Measurements from ENCODE around the gene CFAP97D2. TPM values are rescaled to one million over a fixed set of nuclear protein-coding genes. Genes with fewer than 3 reads are reported as not detected.
"Not testable (repeated sequence)": the region's sequence is repeated elsewhere in the genome, so short reads cannot be mapped to it uniquely, and the experiment has no call there.

CFAP97D2 gene
- total and polyA plus RNA-seq, 2 donors (not counting 3 experiments of a cell fraction or from before 2014, with no cell fraction given) = not detected

- H4K20me1 ChIP-seq (replicated peaks; ENCODE audit: control insufficient read depth, extremely low read depth, insufficient read depth, low read length); intact Hi-C loops (cut with micrococcal nuclease); H3K9me3 ChIP-seq (replicated peaks; ENCODE audit: control insufficient read depth, insufficient read depth, low read length); H3K4me2 ChIP-seq (ENCODE audit: insufficient read depth, low read length); H3K27me3 ChIP-seq (ENCODE audit: control insufficient read depth in 2 of 2, insufficient read depth in 2 of 2, low read length in 2 of 2); H3K36me3 ChIP-seq (ENCODE audit: control insufficient read depth in 2 of 2, extremely low read depth in 1 of 2, insufficient read depth in 2 of 2, low read length in 2 of 2); CTCF ChIA-PET; H3K9me1 ChIP-seq (replicated peaks; ENCODE audit: control insufficient read depth, extremely low read depth, insufficient read depth, low read length); FAIRE-seq; dilution Hi-C loops (cut with MboI; ENCODE audit: extremely low pct_ligation_motif_present, low sequenced_read_pairs); H2AFZ ChIP-seq (ENCODE audit: low read depth, low read length); BruUV-seq (replicated peaks); POLR2A ChIA-PET; DNase-seq (ENCODE audit: low read depth, low spot score); H3K9ac ChIP-seq (replicated peaks; ENCODE audit: extremely low read depth, insufficient read depth, low read length); H3K4me3 ChIP-seq (replicated peaks in 1 of 3; ENCODE audit: insufficient read depth in 1 of 3, low read depth in 1 of 3, low read length in 3 of 3); H3K27ac ChIP-seq (ENCODE audit: insufficient read depth, low read depth, low read length): not testable (repeated sequence)
- Histone ChIP-seq H3K79me2 (ENCODE audit: control insufficient read depth, insufficient read depth, low read length) (peaks cover 35% of the 10 kb centered on the region), H3K4me1 (ENCODE audit: control insufficient read depth, extremely low read depth, insufficient read depth, low read length) (peaks cover 32% of the 10 kb centered on the region)
Observed at GRCh38 chr13:114133126-114133525, 45.9 kb upstream of the CFAP97D2 start.

GRCh38 chr13:114133552-114133951, 45.5 kb upstream of the CFAP97D2 start:
- H3K27ac ChIP-seq (ENCODE audit: insufficient read depth, low read depth, low read length); FAIRE-seq; intact Hi-C loops (cut with micrococcal nuclease); CTCF ChIA-PET; H3K9ac ChIP-seq (replicated peaks; ENCODE audit: extremely low read depth, insufficient read depth, low read length); H3K36me3 ChIP-seq (ENCODE audit: control insufficient read depth in 2 of 2, extremely low read depth in 1 of 2, insufficient read depth in 2 of 2, low read length in 2 of 2); H3K9me1 ChIP-seq (replicated peaks; ENCODE audit: control insufficient read depth, extremely low read depth, insufficient read depth, low read length); DNase-seq (ENCODE audit: low read depth, low spot score); dilution Hi-C loops (cut with MboI; ENCODE audit: extremely low pct_ligation_motif_present, low sequenced_read_pairs); H3K27me3 ChIP-seq (ENCODE audit: control insufficient read depth in 2 of 2, insufficient read depth in 2 of 2, low read length in 2 of 2); H2AFZ ChIP-seq (ENCODE audit: low read depth, low read length); POLR2A ChIA-PET; H3K4me2 ChIP-seq (ENCODE audit: insufficient read depth, low read length); H3K9me3 ChIP-seq (replicated peaks; ENCODE audit: control insufficient read depth, insufficient read depth, low read length); BruUV-seq (replicated peaks); H3K4me3 ChIP-seq (replicated peaks in 1 of 3; ENCODE audit: insufficient read depth in 1 of 3, low read depth in 1 of 3, low read length in 3 of 3); H4K20me1 ChIP-seq (replicated peaks; ENCODE audit: control insufficient read depth, extremely low read depth, insufficient read depth, low read length): not testable (repeated sequence)
- Histone ChIP-seq H3K4me1 (ENCODE audit: control insufficient read depth, extremely low read depth, insufficient read depth, low read length) (peaks cover 27% of the 10 kb centered on the region), H3K79me2 (ENCODE audit: control insufficient read depth, insufficient read depth, low read length) (peaks cover 31% of the 10 kb centered on the region)

Data from endothelial cell of umbilical vein (primary cell).